K562 (cell line): ENCODE results near the gene PLEKHM3. TPM values are rescaled to one million over a fixed set of nuclear protein-coding genes. Genes with fewer than 3 reads are reported as not detected.

Source experiments
- ATAC-seq: fragments of 200-7000 bp; cut with Tn5 transposase; 3 replicates; pipeline ENCODE4 v1.9.1; 2020; ENCODE audit warnings: moderate library complexity
- BruUV-seq: library from RNA; stranded (reverse); fragments of 400-500 nt; replicated peaks from 2 replicates; lab custom pipeline; 2021; lab: Mats Ljungman, UMichigan
- CTCF ChIA-PET: fragments of 300-600 bp; formaldehyde crosslinking; extraction: SDS; loops from one replicate; lab custom pipeline; 2021; ENCODE audit warnings: low intra/inter-chr PET ratio; lab: Yijun Ruan, JAX
- POLR2A ChIA-PET: fragments of 300-600, 350-650 bp; sonication (Branson Sonifier 250); formaldehyde crosslinking; extraction: SDS; loops from one replicate; lab custom pipeline; 2021; ENCODE audit warnings: antibody characterized with exemption, inconsistent platforms; lab: Yijun Ruan, JAX
- DNase-seq, 4 experiments: peaks; one replicate each; pipeline versions ENCODE4 v3.0.0 to v3.0.0-alpha.2; 2011 to 2018; ENCODE audit warnings: low spot score in 3 of 4, mixed read lengths in 3 of 4; ENCODE audit errors: extremely low read depth in 1 of 4
- FAIRE-seq: peaks from 2 replicates; lab custom pipeline; 2011; peaks lifted over from hg19 to GRCh38; lab: Jason Lieb, UNC
- H2AFZ ChIP-seq: 2 replicates; pipeline ENCODE4 v1.6.0; 2011; ENCODE audit warnings: low read depth, low read length, control low read depth, inconsistent platforms
- H3K27ac ChIP-seq: fragments of 200-600 bp; 3 replicates; pipeline ENCODE4 v1.8.0; 2011; ENCODE audit warnings: low read depth, mild to moderate bottlenecking, control low read depth, inconsistent platforms, low read length, moderate library complexity, mixed read lengths; ENCODE audit errors: extremely low read depth
- H3K27me3 ChIP-seq, 2 experiments: fragments of 300-600 bp in 1 of 2; 2 replicates in 1 of 2; 3 replicates in 1 of 2; pipeline versions ENCODE4 v1.6.0 to v1.8.0; 2011; ENCODE audit warnings: inconsistent platforms in 2 of 2, low read length in 2 of 2, mild to moderate bottlenecking in 1 of 2, mixed read lengths in 1 of 2, moderate library complexity in 1 of 2; ENCODE audit not compliant: control insufficient read depth in 2 of 2, insufficient read depth in 2 of 2
- H3K36me3 ChIP-seq: fragments of 300-600 bp; 3 replicates; pipeline ENCODE4 v1.8.0; 2011; ENCODE audit warnings: mild to moderate bottlenecking, low read length, inconsistent platforms; ENCODE audit not compliant: control insufficient read depth, insufficient read depth
- H3K4me1 ChIP-seq, 2 experiments: fragments of 200-600 bp in 1 of 2; replicated peaks in 1 of 2; 2 replicates in 1 of 2; 3 replicates in 1 of 2; pipeline versions ENCODE4 v1.5.1 to v1.8.0; 2011; ENCODE audit warnings: inconsistent platforms in 2 of 2, low read length in 2 of 2, mild to moderate bottlenecking in 1 of 2, mixed read lengths in 1 of 2, moderate library complexity in 1 of 2; ENCODE audit not compliant: control insufficient read depth in 2 of 2, insufficient read depth in 2 of 2
- H3K4me2 ChIP-seq: 2 replicates; pipeline ENCODE4 v1.6.1; 2011; ENCODE audit warnings: low read length, control low read depth, inconsistent platforms, mixed read lengths; ENCODE audit not compliant: insufficient read depth
- H3K4me3 ChIP-seq: fragments of 200-600 bp; sonication (generic), shearing (Covaris generic); 2 replicates; pipeline ENCODE4 v1.5.1; 2016; ENCODE audit warnings: control low read depth, inconsistent platforms
- H3K79me2 ChIP-seq: fragments of 200-600 bp; 3 replicates; pipeline ENCODE4 v1.8.0; 2011; ENCODE audit warnings: low read length, inconsistent platforms; ENCODE audit not compliant: control insufficient read depth, insufficient read depth
- H3K9ac ChIP-seq, 2 experiments: 2 replicates each; pipeline versions ENCODE4 v1.6.0 to v1.6.1; 2011; ENCODE audit warnings: low read depth in 2 of 2, low read length in 2 of 2, control low read depth in 1 of 2, inconsistent platforms in 1 of 2, mild to moderate bottlenecking in 1 of 2, mixed read lengths in 1 of 2; ENCODE audit not compliant: insufficient read depth in 1 of 2
- H3K9me1 ChIP-seq: one replicate; pipeline ENCODE4 v1.6.0; 2011; ENCODE audit warnings: inconsistent platforms, mild to moderate bottlenecking, low read length, moderate library complexity; ENCODE audit not compliant: control insufficient read depth, insufficient read depth
- H3K9me3 ChIP-seq: replicated peaks from 2 replicates; pipeline ENCODE4 v1.5.1; 2011; ENCODE audit warnings: low read depth, low read length, inconsistent platforms; ENCODE audit not compliant: control insufficient read depth, insufficient read depth
- H4K20me1 ChIP-seq: replicated peaks from 2 replicates; pipeline ENCODE4 v1.6.1; 2011; ENCODE audit warnings: low read length, inconsistent platforms, mixed read lengths; ENCODE audit not compliant: control insufficient read depth, insufficient read depth
- CC2D1A ChIP-seq: fragments of 450-650 bp; IDR thresholded peaks from 2 replicates; pipeline ENCODE4 v1.6.1; 2017; ENCODE audit warnings: mild to moderate bottlenecking
- CCNT2 ChIP-seq: IDR thresholded peaks from 2 replicates; pipeline ENCODE4 v1.6.1; 2011; ENCODE audit warnings: borderline replicate concordance, low read depth, mild to moderate bottlenecking, moderate library complexity, mixed read lengths, low read length; ENCODE audit not compliant: insufficient read length; ENCODE audit errors: extremely low read depth
- EHMT2 ChIP-seq: fragments of 450-650 bp; IDR thresholded peaks from 2 replicates; pipeline ENCODE4 v1.6.1; 2018; ENCODE audit warnings: antibody characterized with exemption
- ELF1 ChIP-seq: fragments of 200-800 bp; sonication (Bioruptor generic); IDR thresholded peaks from 2 replicates; pipeline ENCODE4 v1.6.1; 2016; ENCODE audit warnings: missing genetic modification characterization, missing compliant biosample characterization
- MTA2 ChIP-seq: fragments of 450-650 bp; IDR thresholded peaks from 2 replicates; pipeline ENCODE4 v1.6.1; 2016; ENCODE audit warnings: low read depth
- MTF1 ChIP-seq: fragments of 250-450 bp; sonication (Bioruptor Pico); IDR thresholded peaks from 2 replicates; pipeline ENCODE4 v1.9.0; 2021; ENCODE audit warnings: moderate library complexity, mild to moderate bottlenecking, inconsistent platforms, borderline replicate concordance
- OTX1 ChIP-seq: fragments of 450-650 bp; formaldehyde crosslinking; IDR thresholded peaks from 2 replicates; pipeline ENCODE4 v1.4.0; 2022; ENCODE audit warnings: mild to moderate bottlenecking
- PHTF2 ChIP-seq: fragments of 250-450 bp; sonication (Bioruptor Pico); IDR thresholded peaks from 2 replicates; pipeline ENCODE4 v1.5.0; 2021; ENCODE audit warnings: mild to moderate bottlenecking
- POLR2G ChIP-seq: fragments of 200-400 bp; formaldehyde crosslinking; IDR thresholded peaks from 2 replicates; pipeline ENCODE4 v1.6.1; 2017; ENCODE audit warnings: low read depth, mild to moderate bottlenecking, antibody characterized with exemption, low read length, moderate library complexity
- RNF2 ChIP-seq: sonication (generic); IDR thresholded peaks from 2 replicates; pipeline ENCODE4 v1.6.1; 2016
- SMARCA4 ChIP-seq: fragments of 450-650 bp; IDR thresholded peaks from 2 replicates; pipeline ENCODE4 v1.6.1; 2016
- SREBF2 ChIP-seq: sonication (generic); formaldehyde crosslinking; IDR thresholded peaks from 2 replicates; pipeline ENCODE4 v1.4.0; 2020; ENCODE audit warnings: mild to moderate bottlenecking, missing genetic modification reagents
- TCFL5 ChIP-seq: fragments of 250-450 bp; sonication (Bioruptor Pico); conservative IDR thresholded peaks from 2 replicates; pipeline ENCODE4 v1.6.1; 2021; ENCODE audit warnings: mild to moderate bottlenecking, moderate library complexity, matching md5 sums
- TFAP4 ChIP-seq: sonication (generic); formaldehyde crosslinking; IDR thresholded peaks from 2 replicates; pipeline ENCODE4 v1.8.0; 2022; ENCODE audit warnings: missing genetic modification reagents, mild to moderate bottlenecking, moderate library complexity, borderline replicate concordance
- ZNF184 ChIP-seq: sonication (generic); formaldehyde crosslinking; IDR thresholded peaks from 2 replicates; pipeline ENCODE4 v1.5.0; 2020; ENCODE audit warnings: missing genetic modification reagents
- ZNF217 ChIP-seq: sonication (generic); formaldehyde crosslinking; IDR thresholded peaks from 2 replicates; pipeline ENCODE4 v1.8.0; 2022; ENCODE audit warnings: mild to moderate bottlenecking, missing genetic modification reagents
- ZNF324 ChIP-seq: fragments of 250-450 bp; sonication (Bioruptor Pico); IDR thresholded peaks from 2 replicates; pipeline ENCODE4 v1.4.0; 2020; ENCODE audit warnings: mild to moderate bottlenecking
- ZNF354B ChIP-seq: fragments of 250-450 bp; sonication (Bioruptor Pico); IDR thresholded peaks from 2 replicates; pipeline ENCODE4 v1.4.0; 2020
- ZNF384 ChIP-seq: IDR thresholded peaks from 2 replicates; pipeline ENCODE4 v1.6.1; 2012; ENCODE audit warnings: low read depth, low read length, improper control_type of control experiment
- WGBS: fragments of 100-300 bp; shearing (Covaris generic); methylation state at CpG from one replicate; pipeline ENCODE4 v1.1.6; 2016; ENCODE audit warnings: low coverage, mixed read lengths; ENCODE audit not compliant: insufficient coverage; ENCODE audit errors: missing lambda C conversion rate; 5-methylcytosine and 5-hydroxymethylcytosine counted together
- in situ Hi-C: fragments of 300-500 bp; cut with MboI; formaldehyde crosslinking; loops from 4 replicates; pipeline ENCODE4 v1.15.0; 2018; ENCODE audit warnings: inconsistent platforms, mixed read lengths
- intact Hi-C: fragments of 100-400 bp; cut with micrococcal nuclease; formaldehyde crosslinking; loops from 2 replicates; pipeline ENCODE4 v1.14.2; 2022
- polyA plus RNA-seq, 8 experiments: library from polyadenylated mRNA; depleted of rRNA in 4 of 8; stranded (reverse) in 5 of 8; unstranded in 3 of 8; fragments of >200 nt; fragmentation: Nextera tagmentation in 2 of 8; fragmentation: Illumina TruSeq in 1 of 8; extraction: Ambion mirVana in 2 of 8; extraction: Trizol in 1 of 8; gene quantifications; 2 replicates each; pipeline versions ENCODE4 v1.2.1 to v1.2.3, GENCODE V29; 2011 to 2014; ENCODE audit warnings: inconsistent platforms in 1 of 8, missing spikeins in 1 of 8
- total RNA-seq, 7 experiments: library from RNA; depleted of rRNA in 6 of 7; stranded (reverse); fragments of >200 nt in 6 of 7; fragmentation: Illumina TruSeq in 2 of 7; extraction: Trizol in 2 of 7; gene quantifications; 2 replicates each; pipeline versions ENCODE4 v1.2.1 to v1.2.3, GENCODE V29; 2011 to 2021; ENCODE audit warnings: low replicate concordance in 1 of 7
- TF ChIP-seq, protein P1 (sequence below), 2 experiments: IDR thresholded peaks; 2 replicates each; pipeline ENCODE4 v1.6.1; 2012; ENCODE audit warnings: improper control_type of control experiment in 2 of 2, low read depth in 2 of 2, low read length in 2 of 2, borderline replicate concordance in 1 of 2

The PLEKHM3 gene
- total and polyA plus RNA-seq, 9 of the 15 experiments (the other 6 are each of a cell fraction or from before 2014, with no cell fraction given), result 0.24 to 1.6 (median 1.0) TPM

DNA sequence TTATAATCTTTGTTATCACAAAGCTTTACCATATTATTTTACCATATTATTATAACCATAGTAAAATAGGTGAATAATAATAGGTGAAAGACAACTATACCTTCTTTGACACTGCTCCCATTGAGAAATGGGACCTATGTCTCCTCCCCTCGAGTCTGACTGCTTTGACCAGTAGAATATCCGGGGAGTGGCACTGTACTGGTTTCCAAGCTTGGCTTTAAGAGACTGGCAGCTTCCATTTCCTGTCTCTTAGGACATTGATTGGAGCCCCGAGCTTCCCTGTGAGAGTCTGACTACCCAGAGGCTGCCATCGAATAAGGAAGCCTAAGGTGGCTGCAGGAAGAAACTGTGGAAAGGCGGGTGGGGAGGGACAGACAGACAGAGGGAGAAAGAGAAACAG lies 40.1 kb upstream of the PLEKHM3 start (continued):
- TF ChIP-seq MTA2, result no peak
- TF ChIP-seq POLR2G, result no peak
- TF ChIP-seq PHTF2 (CRISPR knock-in tag), result no peak
- no peak for TF ChIP-seq RNF2
- no peak for TF ChIP-seq ZNF324 (CRISPR knock-in tag)
- TF ChIP-seq ZNF384, result no peak
- TF ChIP-seq ZNF354B, result no peak

DNA sequence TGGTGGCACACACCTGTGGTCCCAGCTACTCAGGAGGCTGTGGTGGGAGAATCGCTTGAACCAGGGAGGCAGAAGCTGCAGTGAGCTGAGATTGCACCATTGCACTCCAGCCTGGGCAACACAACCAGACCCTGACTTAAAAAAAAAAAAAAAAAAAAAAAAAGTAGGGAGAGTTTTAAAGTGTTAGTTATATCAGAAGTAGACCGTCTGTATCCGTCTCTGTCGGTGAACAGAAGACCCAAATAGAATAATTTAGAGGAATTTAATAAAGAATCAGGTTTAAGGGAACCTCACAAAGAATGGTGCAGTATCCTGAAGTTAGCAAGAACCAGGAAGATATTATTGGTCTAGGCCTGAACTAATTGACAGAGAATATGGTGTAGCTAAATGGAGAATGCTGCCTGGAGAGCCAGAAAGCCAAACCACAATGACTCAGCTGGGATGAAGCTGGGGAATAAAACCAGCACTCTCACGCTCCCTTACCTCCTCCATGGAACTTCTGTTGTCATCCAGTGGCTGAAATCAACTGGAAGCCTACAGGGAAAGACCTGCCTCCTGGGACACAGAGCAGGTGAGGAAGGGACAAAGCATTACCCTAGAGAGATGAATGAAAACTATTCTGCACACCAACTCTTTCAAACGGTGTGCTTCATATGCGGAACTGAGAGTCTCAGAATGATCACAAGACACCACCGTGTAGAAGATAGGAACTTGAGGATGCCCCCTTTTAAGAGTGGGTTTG lies 39.1 kb upstream of the PLEKHM3 start:
- H3K9me3 ChIP-seq, result no peaks in the 10 kb centered on the region; the same call in 1 of the 2 replicates
- peak; percentile 93 for ATAC-seq
- TF ChIP-seq ZNF184 (CRISPR knock-in tag), result no peak
- TF ChIP-seq SREBF2 (CRISPR knock-in tag), result no peak
- TF ChIP-seq ZNF217 (CRISPR knock-in tag), result no peak
- TF ChIP-seq CC2D1A, result no peak
- no peak for TF ChIP-seq TFAP4 (CRISPR knock-in tag)
- no peak for TF ChIP-seq OTX1 (CRISPR knock-in tag)
- TF ChIP-seq ELF1 (tag), result no peak
- TF ChIP-seq, protein P1, sequence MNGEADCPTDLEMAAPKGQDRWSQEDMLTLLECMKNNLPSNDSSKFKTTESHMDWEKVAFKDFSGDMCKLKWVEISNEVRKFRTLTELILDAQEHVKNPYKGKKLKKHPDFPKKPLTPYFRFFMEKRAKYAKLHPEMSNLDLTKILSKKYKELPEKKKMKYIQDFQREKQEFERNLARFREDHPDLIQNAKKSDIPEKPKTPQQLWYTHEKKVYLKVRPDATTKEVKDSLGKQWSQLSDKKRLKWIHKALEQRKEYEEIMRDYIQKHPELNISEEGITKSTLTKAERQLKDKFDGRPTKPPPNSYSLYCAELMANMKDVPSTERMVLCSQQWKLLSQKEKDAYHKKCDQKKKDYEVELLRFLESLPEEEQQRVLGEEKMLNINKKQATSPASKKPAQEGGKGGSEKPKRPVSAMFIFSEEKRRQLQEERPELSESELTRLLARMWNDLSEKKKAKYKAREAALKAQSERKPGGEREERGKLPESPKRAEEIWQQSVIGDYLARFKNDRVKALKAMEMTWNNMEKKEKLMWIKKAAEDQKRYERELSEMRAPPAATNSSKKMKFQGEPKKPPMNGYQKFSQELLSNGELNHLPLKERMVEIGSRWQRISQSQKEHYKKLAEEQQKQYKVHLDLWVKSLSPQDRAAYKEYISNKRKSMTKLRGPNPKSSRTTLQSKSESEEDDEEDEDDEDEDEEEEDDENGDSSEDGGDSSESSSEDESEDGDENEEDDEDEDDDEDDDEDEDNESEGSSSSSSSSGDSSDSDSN (IDR thresholded peaks at IDR 0.05; ENCODE audit: borderline replicate concordance in 1 of 2, low read depth in 2 of 2, low read length in 2 of 2), result no peak
- TF ChIP-seq ZNF354B, result no peak
- TF ChIP-seq SMARCA4, result peak; percentile 76
- TF ChIP-seq CCNT2, result no peak
- no peak for TF ChIP-seq MTF1
- no peak for TF ChIP-seq TCFL5 (CRISPR knock-in tag)
- TF ChIP-seq EHMT2, result 0 out of 2 replicates have a peak, but pooled peaks have one; percentile 37

More for the DNA sequence above, 39.1 kb upstream of the PLEKHM3 start:
- Histone ChIP-seq H3K9me1 (no peaks in the 10 kb centered on the region), H3K9ac (peak overlapping the region in 1 of 2 experiments; percentile 53; a peak in 2 of 4 replicates), H3K27me3 (no peaks in the 10 kb centered on the region), H4K20me1 (no peaks in the 10 kb centered on the region), H3K4me1 (peaks cover 3 to 17% of the 10 kb centered on the region in 2 experiments; a peak in 4 of 5 replicates), H3K4me2 (peak overlapping the region; percentile 76), H3K4me3 (no peak overlapping the region), H3K27ac (peak overlapping the region; percentile 78), H3K79me2 (no peaks in the 10 kb centered on the region), H3K36me3 (no peaks in the 10 kb centered on the region), H2AFZ (peak overlapping the region; percentile 91)
- BruUV-seq, result no TSS peak
- 20% methylated on average over 7 of the region's 8 CpGs for WGBS
- ChIA-PET CTCF (no interaction called here), POLR2A (interaction anchor here (0.5 to 1.1 kb wide), 3 partner anchors 9 to 775 kb away, joined by 3 read pairs; partner anchors contain the start of gene PLEKHM3)
- DNase-seq (peak; percentile 31 to 76 (median 50)), FAIRE-seq (peak; percentile 94)
- in situ Hi-C loops, result no loop called here
- intact Hi-C loops, result no loop called here
